GM12891 (cell line): ENCODE data around the gene LIPC.

Experiments used
- POLR2AphosphoS5 ChIP-seq: IDR thresholded peaks from 2 replicates; pipeline ENCODE4 v1.6.1; 2011; ENCODE audit warnings: low read depth, low read length, control low read depth
- POU2F2 ChIP-seq: IDR thresholded peaks from 2 replicates; pipeline ENCODE4 v1.6.1; 2011; ENCODE audit warnings: low read depth, mild to moderate bottlenecking, control low read depth, low read length, moderate library complexity
- SPI1 ChIP-seq: IDR thresholded peaks from 2 replicates; pipeline ENCODE4 v1.6.1; 2011; ENCODE audit warnings: low read depth, low read length, control low read depth

DNA sequence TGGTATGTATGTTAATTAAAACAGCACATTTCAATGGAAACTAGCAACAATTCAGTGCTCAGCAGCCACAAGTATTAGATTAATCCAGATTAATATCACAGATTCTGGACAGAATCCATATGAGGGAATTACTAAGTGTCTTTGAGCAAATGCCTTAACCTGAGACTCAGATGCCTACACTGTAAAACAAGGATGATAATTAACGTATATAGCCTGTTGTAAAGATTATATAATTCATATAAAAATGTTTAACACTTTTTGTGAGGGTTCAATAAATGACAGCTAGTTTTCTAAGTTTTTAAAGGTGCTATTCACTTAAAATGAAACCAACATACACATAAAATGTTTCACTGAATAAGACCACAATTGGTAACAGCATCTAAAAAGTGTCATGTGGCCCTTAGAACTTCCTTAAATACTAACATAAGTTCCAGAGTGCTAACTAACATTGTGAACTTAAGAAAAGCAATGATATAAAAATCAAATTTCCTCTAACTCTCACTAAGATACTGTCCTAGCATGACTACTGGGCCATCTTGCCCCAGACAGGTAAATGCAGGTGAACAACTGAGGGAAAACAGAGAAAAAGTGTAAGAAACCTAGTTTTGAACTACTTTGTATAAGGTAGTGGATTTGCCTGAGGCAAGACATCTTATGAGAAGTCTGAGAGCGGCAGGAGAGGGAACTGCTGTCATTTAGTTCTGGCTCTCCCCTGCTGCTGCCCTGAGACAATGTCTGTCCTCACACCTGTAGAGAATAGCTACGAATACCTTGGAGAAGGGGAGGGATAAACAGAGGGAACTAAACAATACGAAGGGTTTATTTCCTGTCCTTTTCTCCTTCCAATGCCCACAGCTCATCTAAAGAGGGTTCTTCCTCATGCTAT, 166.4 kb downstream of the LIPC start:
- TF ChIP-seq SPI1 (no peak), POLR2AphosphoS5 (no peak), POU2F2 (no peak)
